ENCODE results near the gene TACO1.

DNA sequence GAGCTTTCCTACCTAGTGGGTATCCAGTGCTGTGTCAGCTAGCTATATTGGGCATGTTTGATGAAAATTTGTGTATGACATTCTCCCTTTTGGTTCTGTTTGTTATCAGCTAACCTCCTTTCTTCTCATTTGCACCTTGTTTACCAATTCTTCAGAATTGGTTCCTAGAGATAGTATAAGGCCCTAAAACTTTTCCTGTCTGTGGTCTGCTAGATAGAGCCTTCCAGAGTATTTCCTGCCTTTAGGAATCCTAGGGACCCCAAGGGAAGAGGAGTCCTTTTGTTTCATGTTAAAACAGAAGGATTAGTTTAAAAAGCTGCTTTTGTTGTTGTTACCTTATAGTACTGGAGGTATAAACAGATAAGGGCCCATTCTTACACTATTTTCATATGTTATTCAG is 33.0 kb downstream of the TACO1 start:
- TF ChIP-seq CTCF (IDR thresholded peaks at IDR 0.05 in 8 of 11, conservative IDR thresholded peaks at IDR 0.05 in 3 of 11) (no peak), POLR2AphosphoS5 (IDR thresholded peaks at IDR 0.05) (no peak), POLR2A (IDR thresholded peaks at IDR 0.05) (no peak)
